Skin epidermis (tissue), 12 donors: ENCODE measurements around the gene GSE1.

ENCODE experiments used
- H3K27ac ChIP-seq, 21 experiments: fragments of 200-600 bp; sonication (generic) in 11 of 21; one replicate each; pipeline ENCODE4 v1.5.0; 2020; ENCODE audit warnings: mild to moderate bottlenecking in 3 of 21, inconsistent platforms in 2 of 21, moderate library complexity in 2 of 21
- H3K4me3 ChIP-seq, 7 experiments: fragments of 200-600 bp; sonication (generic) in 2 of 7; one replicate each; pipeline ENCODE4 v1.5.0; 2020; ENCODE audit warnings: inconsistent platforms in 2 of 7, mild to moderate bottlenecking in 2 of 7, moderate library complexity in 1 of 7

Gene GSE1

GRCh38 chr16:85651629-85652430, 38.7 kb downstream of the GSE1 start:
- Histone ChIP-seq H3K4me3 (no peak overlapping the region), H3K27ac (peak overlapping the region in 3 of 21 experiments; percentile 25 to 75 (median 28))

GRCh38 chr16:85652431-85653221, 39.5 kb downstream of the GSE1 start:
- H3K4me3 ChIP-seq = no peak overlapping the region
- H3K27ac ChIP-seq = peak overlapping the region in 7 of 21 experiments; percentile 8 to 75 (median 33)

GRCh38 chr16:85653290-85653891, 40.3 kb downstream of the GSE1 start:
- Histone ChIP-seq H3K27ac (peak overlapping the region in 10 of 21 experiments; percentile 13 to 69 (median 60)), H3K4me3 (no peak overlapping the region)

- no peak overlapping the region for H3K27ac ChIP-seq
- no peak overlapping the region for H3K4me3 ChIP-seq
Measured at GRCh38 chr16:85654251-85655095, 41.4 kb downstream of the GSE1 start.

GRCh38 chr16:85655216-85656129, 42.4 kb downstream of the GSE1 start:
- H3K27ac ChIP-seq = no peak overlapping the region

GRCh38 chr16:85656351-85657266, 43.5 kb downstream of the GSE1 start:
- no peak overlapping the region for H3K27ac ChIP-seq
- no peak overlapping the region for H3K4me3 ChIP-seq

More at GRCh38 chr16:85655216-85656129, 42.4 kb downstream of the GSE1 start:
- no peak overlapping the region for H3K4me3 ChIP-seq

- no peak overlapping the region for H3K27ac ChIP-seq
- no peak overlapping the region for H3K4me3 ChIP-seq
Measured at GRCh38 chr16:85657267-85657650, 44.1 kb downstream of the GSE1 start.

GRCh38 chr16:85657996-85658395, 44.9 kb downstream of the GSE1 start:
- no peak overlapping the region for H3K4me3 ChIP-seq
- H3K27ac ChIP-seq = no peak overlapping the region

GRCh38 chr16:85658504-85659326, 45.6 kb downstream of the GSE1 start:
- H3K27ac ChIP-seq = no peak overlapping the region
- H3K4me3 ChIP-seq = no peak overlapping the region

GRCh38 chr16:85659336-85659735, 46.2 kb downstream of the GSE1 start:
- Histone ChIP-seq H3K4me3 (no peak overlapping the region), H3K27ac (no peak overlapping the region)

- H3K27ac ChIP-seq = peak overlapping the region in 1 of 21 experiments; percentile 31
- no peak overlapping the region for H3K4me3 ChIP-seq
Measured at GRCh38 chr16:85659805-85660511, 46.8 kb downstream of the GSE1 start.

GRCh38 chr16:85660843-85661739, 48.0 kb downstream of the GSE1 start:
- no peak overlapping the region for H3K27ac ChIP-seq
- no peak overlapping the region for H3K4me3 ChIP-seq

GRCh38 chr16:85661740-85662481, 48.8 kb downstream of the GSE1 start:
- H3K27ac ChIP-seq = no peak overlapping the region
- H3K4me3 ChIP-seq = no peak overlapping the region

GRCh38 chr16:85662482-85662812, 49.3 kb downstream of the GSE1 start:
- Histone ChIP-seq H3K27ac (no peak overlapping the region), H3K4me3 (no peak overlapping the region)
